Measurements from ENCODE around the gene ZNF486.
A peak's percentile ranks its signal among the peaks of the same experiment; 100 is the strongest.
"Not testable (repeated sequence)": the region's sequence is repeated elsewhere in the genome, so short reads cannot be mapped to it uniquely, and the experiment has no call there.

The ZNF486 gene

DNA sequence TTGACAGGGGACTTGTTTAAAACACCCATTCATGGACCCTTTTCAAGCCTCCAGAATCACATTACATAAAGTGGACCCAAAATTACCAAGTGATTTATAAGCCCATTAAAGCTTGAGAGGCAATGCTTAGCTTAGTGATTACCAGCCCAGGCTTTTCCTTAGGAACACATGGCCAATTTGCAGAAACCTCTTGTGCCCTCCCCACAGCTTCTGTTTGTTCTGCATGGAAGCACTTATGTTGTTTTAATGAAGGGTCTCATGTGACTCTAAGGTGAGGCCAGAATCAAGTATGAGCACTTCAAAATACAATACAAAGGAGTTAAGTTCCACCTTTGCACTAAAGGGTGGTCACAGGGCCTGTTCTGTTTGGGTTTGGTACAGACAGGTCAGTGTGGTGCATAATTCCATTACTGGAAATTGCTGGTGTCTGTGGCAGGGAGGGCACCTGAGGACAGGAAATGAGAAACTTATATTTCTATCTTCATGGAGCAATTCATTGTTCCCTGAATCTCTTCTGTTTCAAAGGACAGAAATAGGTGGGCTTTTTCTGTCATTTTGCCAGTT lies 15.3 kb downstream of the ZNF486 start:
- no peak for DNase-seq
- TF ChIP-seq GATA1 (IDR thresholded peaks at IDR 0.05; ENCODE audit: low read depth, low read length) (no peak), POLR2A (IDR thresholded peaks at IDR 0.05; ENCODE audit: low read length) (no peak)

- TF ChIP-seq GATA1 (IDR thresholded peaks at IDR 0.05; ENCODE audit: low read depth, low read length) (no peak), POLR2A (IDR thresholded peaks at IDR 0.05; ENCODE audit: low read length) (no peak)
- no peak for DNase-seq
Measured at GRCh38 chr19:20186174-20186573, 19.2 kb downstream of the ZNF486 start.

GRCh38 chr19:20197747-20198146 lies 30.7 kb downstream of the ZNF486 start:
- TF ChIP-seq POLR2A (IDR thresholded peaks at IDR 0.05; ENCODE audit: low read length) = no peak
- no peak for TF ChIP-seq GATA1 (IDR thresholded peaks at IDR 0.05; ENCODE audit: low read depth, low read length)
- no peak for DNase-seq

GRCh38 chr19:20209051-20209450 lies 42.0 kb downstream of the ZNF486 start:
- no peak for DNase-seq
- TF ChIP-seq POLR2A (IDR thresholded peaks at IDR 0.05; ENCODE audit: low read length) = no peak
- no peak for TF ChIP-seq GATA1 (IDR thresholded peaks at IDR 0.05; ENCODE audit: low read depth, low read length)

- not testable (repeated sequence) for DNase-seq
Measured at GRCh38 chr19:20214366-20214765, 47.4 kb downstream of the ZNF486 start.

DNA sequence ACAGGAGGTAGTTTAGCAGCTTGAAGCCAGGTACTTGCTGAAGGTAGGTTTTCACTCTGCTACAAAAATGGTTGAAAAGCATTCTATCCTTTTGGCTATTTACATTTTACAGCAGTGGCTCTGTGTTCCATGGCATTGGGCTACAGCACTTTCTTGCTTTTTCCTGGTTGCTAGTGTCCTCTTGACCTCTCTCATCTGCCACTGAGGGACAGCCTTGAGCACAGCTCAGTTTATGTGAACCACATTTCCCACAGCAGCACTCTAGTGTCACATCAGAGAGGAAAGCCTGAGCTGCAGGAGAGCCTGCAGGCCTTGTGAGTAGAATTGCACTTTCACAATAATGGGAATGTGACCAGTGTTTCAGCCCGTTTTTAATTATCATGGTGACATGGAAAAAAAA lies 54.6 kb downstream of the ZNF486 start:
- not testable (repeated sequence) for DNase-seq

- TF ChIP-seq POLR2A (IDR thresholded peaks at IDR 0.05; ENCODE audit: low read length) = no peak
- TF ChIP-seq GATA1 (IDR thresholded peaks at IDR 0.05; ENCODE audit: low read depth, low read length) = no peak
- DNase-seq = peak in 1 of 2 experiments; percentile 10
Measured at GRCh38 chr19:20233105-20233504, 66.1 kb downstream of the ZNF486 start.

DNA sequence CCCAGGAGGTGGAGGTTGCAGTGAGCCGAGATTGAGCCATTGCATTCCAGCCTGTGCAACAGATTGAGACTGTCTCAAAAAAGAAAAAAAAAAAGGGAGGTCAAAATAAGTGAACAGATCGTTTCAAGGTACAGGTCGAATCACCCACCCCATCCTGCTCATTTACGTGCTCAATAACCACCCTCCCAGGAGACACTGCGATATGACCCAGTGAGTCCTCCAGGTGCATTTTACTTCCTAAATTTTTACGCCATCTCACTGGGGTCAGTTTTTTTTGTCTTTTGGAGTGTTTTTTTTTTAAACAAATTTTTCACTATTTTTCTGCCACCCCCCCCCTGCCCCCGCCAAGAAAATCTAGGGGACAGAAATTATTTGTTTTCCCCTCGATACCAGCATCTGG lies 68.1 kb downstream of the ZNF486 start:
- no peak for TF ChIP-seq GATA1 (IDR thresholded peaks at IDR 0.05; ENCODE audit: low read depth, low read length)
- no peak for TF ChIP-seq POLR2A (IDR thresholded peaks at IDR 0.05; ENCODE audit: low read length)
- DNase-seq = no peak

- DNase-seq = peak; percentile 73 to 79
- TF ChIP-seq GATA1 (IDR thresholded peaks at IDR 0.05; ENCODE audit: low read depth, low read length) = no peak
Measured at GRCh38 chr19:20237773-20238623, 71.0 kb downstream of the ZNF486 start.

DNA sequence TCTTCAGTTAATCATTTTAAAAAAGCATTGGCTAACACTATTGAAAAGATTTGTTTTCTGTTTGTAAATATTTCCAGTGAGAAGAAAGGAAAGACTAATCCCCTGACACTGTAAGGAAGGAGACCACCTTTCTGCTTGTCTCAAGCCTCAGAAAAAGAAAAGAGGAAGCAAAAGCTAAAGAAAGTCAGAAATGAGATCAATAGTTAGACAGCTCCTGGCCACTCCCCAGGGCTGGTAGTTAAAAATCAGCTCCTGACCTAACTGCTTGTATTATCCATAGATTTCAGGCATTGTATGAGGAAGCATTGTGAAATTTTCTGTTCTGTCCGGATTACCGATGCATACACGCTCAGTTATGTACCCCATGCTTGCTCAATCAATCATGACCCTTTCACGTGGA lies 76.6 kb downstream of the ZNF486 start:
- DNase-seq = no peak
- TF ChIP-seq POLR2A (IDR thresholded peaks at IDR 0.05; ENCODE audit: low read length) = no peak
- TF ChIP-seq GATA1 (IDR thresholded peaks at IDR 0.05; ENCODE audit: low read depth, low read length) = no peak

- DNase-seq = no peak
- TF ChIP-seq POLR2A (IDR thresholded peaks at IDR 0.05; ENCODE audit: low read length) (no peak), GATA1 (IDR thresholded peaks at IDR 0.05; ENCODE audit: low read depth, low read length) (no peak)
Measured at GRCh38 chr19:20244356-20244755, 77.3 kb downstream of the ZNF486 start.

DNA sequence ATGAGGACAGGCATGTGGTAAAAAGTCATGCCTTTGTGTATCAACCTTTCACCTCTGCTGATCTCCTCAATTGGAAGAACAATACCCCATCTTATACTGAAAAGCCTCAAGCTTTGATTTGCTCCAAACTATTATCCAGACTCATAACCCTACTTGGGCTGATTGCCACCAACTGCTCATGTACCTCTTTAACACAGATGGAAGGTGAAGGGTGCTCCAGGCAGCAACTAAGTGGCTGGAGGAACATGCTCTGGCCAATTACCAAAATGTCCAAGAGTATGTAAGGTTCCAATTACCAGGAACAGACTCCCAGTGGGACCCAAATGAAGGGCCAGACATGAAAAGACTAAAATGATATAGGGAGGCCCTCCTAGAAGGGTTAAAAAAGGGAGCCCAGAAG lies 78.3 kb downstream of the ZNF486 start:
- TF ChIP-seq GATA1 (IDR thresholded peaks at IDR 0.05; ENCODE audit: low read depth, low read length) (no peak), POLR2A (IDR thresholded peaks at IDR 0.05; ENCODE audit: low read length) (no peak)
- DNase-seq = no peak

GRCh38 chr19:20247016-20247683 lies 80.1 kb downstream of the ZNF486 start:
- DNase-seq = peak in 1 of 2 experiments; percentile 1
- no peak for TF ChIP-seq POLR2A (IDR thresholded peaks at IDR 0.05; ENCODE audit: low read length)
- no peak for TF ChIP-seq GATA1 (IDR thresholded peaks at IDR 0.05; ENCODE audit: low read depth, low read length)

DNA sequence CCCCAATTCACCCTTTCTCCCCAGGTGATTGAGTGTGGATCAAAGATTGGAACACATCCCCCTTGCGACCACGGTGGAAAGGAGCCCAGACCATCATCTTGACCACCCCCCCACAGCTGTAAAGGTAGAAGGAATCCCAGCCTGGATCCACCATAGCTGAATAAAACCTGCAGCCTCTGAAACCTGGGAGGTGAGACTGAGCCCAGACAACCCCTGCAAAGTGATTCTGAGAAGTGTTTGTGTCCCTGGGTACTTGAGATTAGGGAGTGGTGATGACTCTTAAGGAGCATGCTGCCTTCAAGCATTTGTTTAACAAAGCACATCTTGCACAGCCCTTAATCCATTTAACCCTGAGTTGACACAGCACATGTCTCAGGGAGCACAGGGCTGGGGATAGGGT lies 81.2 kb downstream of the ZNF486 start:
- DNase-seq = not testable (repeated sequence)

Data from erythroblast (primary cell).